OCI-LY1 (cell line): ENCODE data around the gene SLC9A1.

Experiments
- H2AFZ ChIP-seq: fragments of 200-600 bp; sonication (generic), shearing (Covaris generic); 2 replicates; pipeline ENCODE4 v1.6.0; 2014; ENCODE audit warnings: antibody characterized with exemption, mild to moderate bottlenecking, low read length
- H3F3A ChIP-seq: fragments of 200-600 bp; sonication (generic), shearing (Covaris generic); 2 replicates; pipeline ENCODE4 v1.6.0; 2014; ENCODE audit warnings: mild to moderate bottlenecking, antibody characterized with exemption, low read length, moderate library complexity; ENCODE audit not compliant: insufficient read depth
- H3K27ac ChIP-seq: fragments of 200-600 bp; sonication (generic); 2 replicates; pipeline ENCODE4 v1.5.1; 2014; ENCODE audit warnings: low read length, mixed run types, mild to moderate bottlenecking, low read depth; ENCODE audit not compliant: poor library complexity, severe bottlenecking
- H3K27me3 ChIP-seq: fragments of 200-600 bp; sonication (generic); 2 replicates; pipeline ENCODE4 v1.6.0; 2014; ENCODE audit warnings: antibody characterized with exemption, mild to moderate bottlenecking, low read length, moderate library complexity; ENCODE audit not compliant: insufficient read depth
- H3K36me3 ChIP-seq: fragments of 200-600 bp; sonication (generic); 2 replicates; pipeline ENCODE4 v1.6.1; 2014; ENCODE audit warnings: mild to moderate bottlenecking, antibody characterized with exemption, low read length, moderate library complexity, mixed read lengths; ENCODE audit not compliant: insufficient read depth
- H3K4me1 ChIP-seq: fragments of 200-600 bp; sonication (generic); 2 replicates; pipeline ENCODE4 v1.5.1; 2014; ENCODE audit warnings: mild to moderate bottlenecking, low read length, moderate library complexity; ENCODE audit not compliant: insufficient read depth, severe bottlenecking
- H3K4me2 ChIP-seq: fragments of 200-600 bp; sonication (generic), shearing (Covaris generic); 2 replicates; pipeline ENCODE4 v1.6.1; 2014; ENCODE audit warnings: low read length
- H3K4me3 ChIP-seq: fragments of 200-600 bp; sonication (generic); 2 replicates; pipeline ENCODE4 v1.5.1; 2014; ENCODE audit warnings: low read length, low read depth, mild to moderate bottlenecking, mixed read lengths; ENCODE audit not compliant: poor library complexity, severe bottlenecking
- H3K79me2 ChIP-seq: fragments of 200-600 bp; shearing (Covaris generic); 2 replicates; pipeline ENCODE4 v1.6.1; 2016; ENCODE audit warnings: mixed run types, low read length, mixed read lengths; ENCODE audit not compliant: insufficient read depth
- H3K9ac ChIP-seq: fragments of 200-600 bp; sonication (generic), shearing (Covaris generic); 2 replicates; pipeline ENCODE4 v1.6.1; 2014; ENCODE audit warnings: mild to moderate bottlenecking, low read length, mixed read lengths
- H3K9me2 ChIP-seq: fragments of 200-600 bp; sonication (generic), shearing (Covaris generic); 2 replicates; pipeline ENCODE4 v1.6.1; 2014; ENCODE audit warnings: low read depth, mild to moderate bottlenecking, low read length, mixed read lengths
- H3K9me3 ChIP-seq: fragments of 200-600 bp; shearing (Covaris generic); 2 replicates; pipeline ENCODE4 v1.6.1; 2014; ENCODE audit warnings: low read length, mixed read lengths
- H4K20me1 ChIP-seq: fragments of 200-600 bp; sonication (generic), shearing (Covaris generic); 2 replicates; pipeline ENCODE4 v1.6.0; 2016; ENCODE audit warnings: mild to moderate bottlenecking, low read length; ENCODE audit not compliant: insufficient read depth
- EZH2 ChIP-seq: fragments of 200-600 bp; sonication (generic), shearing (Covaris generic); IDR thresholded peaks from 2 replicates; pipeline ENCODE4 v1.8.0; 2017; ENCODE audit warnings: borderline replicate concordance, mixed run types, mild to moderate bottlenecking, antibody characterized with exemption, low read length, moderate library complexity, mixed read lengths
- TF ChIP-seq, protein P1 (sequence below): fragments of 200-600 bp; sonication (generic), shearing (Covaris generic); IDR thresholded peaks from 2 replicates; pipeline ENCODE4 v1.5.1; 2017; ENCODE audit warnings: mild to moderate bottlenecking, antibody characterized with exemption, low read length, moderate library complexity, mixed read lengths

Gene SLC9A1

GRCh38 chr1:27058966-27059669, 95.8 kb downstream of the SLC9A1 start:
- Histone ChIP-seq H3K27me3 (peaks cover 7% of the 10 kb centered on the region; the same call in 1 of the 2 replicates), H3K4me3 (no peak overlapping the region), H2AFZ (no peak overlapping the region), H3K79me2 (no peaks in the 10 kb centered on the region), H3K9me3 (no peaks in the 10 kb centered on the region), H3K4me1 (no peaks in the 10 kb centered on the region), H3K4me2 (no peak overlapping the region), H3F3A (no peaks in the 10 kb centered on the region), H3K27ac (no peak overlapping the region), H3K36me3 (no peaks in the 10 kb centered on the region), H4K20me1 (no peaks in the 10 kb centered on the region), H3K9me2 (no peaks in the 10 kb centered on the region), H3K9ac (no peak overlapping the region)
- no peak for TF ChIP-seq EZH2
- TF ChIP-seq, protein P1, sequence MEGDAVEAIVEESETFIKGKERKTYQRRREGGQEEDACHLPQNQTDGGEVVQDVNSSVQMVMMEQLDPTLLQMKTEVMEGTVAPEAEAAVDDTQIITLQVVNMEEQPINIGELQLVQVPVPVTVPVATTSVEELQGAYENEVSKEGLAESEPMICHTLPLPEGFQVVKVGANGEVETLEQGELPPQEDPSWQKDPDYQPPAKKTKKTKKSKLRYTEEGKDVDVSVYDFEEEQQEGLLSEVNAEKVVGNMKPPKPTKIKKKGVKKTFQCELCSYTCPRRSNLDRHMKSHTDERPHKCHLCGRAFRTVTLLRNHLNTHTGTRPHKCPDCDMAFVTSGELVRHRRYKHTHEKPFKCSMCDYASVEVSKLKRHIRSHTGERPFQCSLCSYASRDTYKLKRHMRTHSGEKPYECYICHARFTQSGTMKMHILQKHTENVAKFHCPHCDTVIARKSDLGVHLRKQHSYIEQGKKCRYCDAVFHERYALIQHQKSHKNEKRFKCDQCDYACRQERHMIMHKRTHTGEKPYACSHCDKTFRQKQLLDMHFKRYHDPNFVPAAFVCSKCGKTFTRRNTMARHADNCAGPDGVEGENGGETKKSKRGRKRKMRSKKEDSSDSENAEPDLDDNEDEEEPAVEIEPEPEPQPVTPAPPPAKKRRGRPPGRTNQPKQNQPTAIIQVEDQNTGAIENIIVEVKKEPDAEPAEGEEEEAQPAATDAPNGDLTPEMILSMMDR: no peak

- H4K20me1 ChIP-seq: no peaks in the 10 kb centered on the region
- H3K27ac ChIP-seq: no peak overlapping the region
- TF ChIP-seq, protein P1: no peak
- TF ChIP-seq EZH2: no peak
- H3K27me3 ChIP-seq: peaks cover 7% of the 10 kb centered on the region; the same call in 1 of the 2 replicates
- no peak overlapping the region for H3K4me2 ChIP-seq
- no peaks in the 10 kb centered on the region for H3K36me3 ChIP-seq
- H3F3A ChIP-seq: no peaks in the 10 kb centered on the region
- H3K4me3 ChIP-seq: no peak overlapping the region
- H3K9ac ChIP-seq: no peak overlapping the region
- H3K79me2 ChIP-seq: no peaks in the 10 kb centered on the region
- H3K4me1 ChIP-seq: no peaks in the 10 kb centered on the region
- no peaks in the 10 kb centered on the region for H3K9me3 ChIP-seq
- no peak overlapping the region for H2AFZ ChIP-seq
- H3K9me2 ChIP-seq: no peaks in the 10 kb centered on the region
Observed at GRCh38 chr1:27057801-27058625, 96.9 kb downstream of the SLC9A1 start.

DNA sequence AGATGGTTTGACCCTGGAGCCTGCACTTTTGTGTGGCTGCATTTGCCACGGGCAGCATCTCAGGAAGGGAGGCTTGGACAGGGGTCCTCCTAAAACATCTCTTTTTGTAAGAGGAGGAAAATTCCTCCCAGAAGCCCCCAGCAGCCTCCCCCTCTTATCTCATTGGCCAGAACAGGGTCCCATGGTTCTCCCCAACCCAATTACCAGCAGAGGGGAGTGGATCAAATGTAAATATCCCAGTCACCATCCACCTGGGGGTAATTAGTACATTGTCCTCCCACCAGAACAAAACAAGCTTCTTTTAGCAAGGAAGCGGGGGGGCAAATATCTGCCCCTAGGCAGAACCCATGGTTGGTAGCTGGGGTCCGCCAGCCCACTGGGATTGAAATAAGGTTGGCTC, 97.5 kb downstream of the SLC9A1 start:
- Histone ChIP-seq H3K9me3 (no peaks in the 10 kb centered on the region), H3K4me1 (no peaks in the 10 kb centered on the region), H4K20me1 (no peaks in the 10 kb centered on the region), H3K27me3 (peaks cover 7% of the 10 kb centered on the region; the same call in 1 of the 2 replicates), H2AFZ (no peak overlapping the region), H3K9me2 (no peaks in the 10 kb centered on the region), H3K36me3 (no peaks in the 10 kb centered on the region), H3K79me2 (no peaks in the 10 kb centered on the region), H3K9ac (no peak overlapping the region), H3K4me2 (no peak overlapping the region), H3K27ac (no peak overlapping the region), H3K4me3 (no peak overlapping the region), H3F3A (no peaks in the 10 kb centered on the region)
- no peak for TF ChIP-seq EZH2
- TF ChIP-seq, protein P1: no peak
